AG04449 (cell line): ENCODE results near the gene BBS9.

Experiments
- CTCF ChIA-PET: fragments of 350-600 bp; formaldehyde crosslinking; extraction: SDS; loops from one replicate; lab custom pipeline; 2021; ENCODE audit warnings: antibody characterized with exemption; lab: Yijun Ruan, JAX
- POLR2A ChIA-PET: fragments of 400-600, 350-600 bp; formaldehyde crosslinking; extraction: SDS; loops from one replicate; lab custom pipeline; 2020; ENCODE audit warnings: antibody characterized with exemption, inconsistent platforms; lab: Yijun Ruan, JAX
- DNase-seq: peaks from one replicate; pipeline ENCODE4 v3.0.0-alpha.2; 2010; ENCODE audit warnings: low read depth, low spot score
- H3K4me3 ChIP-seq: 2 replicates; pipeline ENCODE4 v1.5.1; 2011; ENCODE audit warnings: low read depth, mild to moderate bottlenecking, control low read depth, low read length
- TF ChIP-seq, protein P1 (sequence below): IDR thresholded peaks from one replicate; pipeline ENCODE4 v1.5.1; 2011; ENCODE audit warnings: mild to moderate bottlenecking, moderate library complexity, low read length, control low read depth, inconsistent platforms; ENCODE audit not compliant: insufficient read depth; ENCODE audit errors: missing control alignments

The BBS9 gene

DNA sequence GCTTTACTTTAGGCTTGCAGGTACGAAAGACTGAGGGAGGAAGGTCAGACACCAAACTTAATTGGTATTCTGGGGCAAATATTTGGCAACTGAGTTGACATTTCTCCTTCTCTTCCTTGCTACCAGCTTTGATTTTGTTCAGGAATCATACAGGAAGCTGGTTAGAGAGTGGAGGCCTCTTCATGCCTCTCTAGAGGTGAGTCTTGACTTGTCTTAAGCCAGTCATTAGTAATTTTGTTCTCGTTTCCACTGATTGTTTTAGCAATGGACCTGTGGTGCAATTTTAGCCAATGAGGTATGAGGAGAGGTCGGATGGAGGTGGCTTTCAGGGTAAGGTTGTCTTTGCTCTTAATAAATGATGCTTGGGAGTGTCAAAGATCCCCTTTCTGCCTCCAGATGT is 17.8 kb upstream of the BBS9 start:
- POLR2A ChIA-PET = no interaction called here
- CTCF ChIA-PET = interaction anchor here (1.0 to 6.5 kb wide), 5 partner anchors 13 to 311 kb away, joined by 3 to 86 read pairs (median 29); partner anchors contain the start of gene NT5C3A
- no peak for DNase-seq
- TF ChIP-seq, protein P1, sequence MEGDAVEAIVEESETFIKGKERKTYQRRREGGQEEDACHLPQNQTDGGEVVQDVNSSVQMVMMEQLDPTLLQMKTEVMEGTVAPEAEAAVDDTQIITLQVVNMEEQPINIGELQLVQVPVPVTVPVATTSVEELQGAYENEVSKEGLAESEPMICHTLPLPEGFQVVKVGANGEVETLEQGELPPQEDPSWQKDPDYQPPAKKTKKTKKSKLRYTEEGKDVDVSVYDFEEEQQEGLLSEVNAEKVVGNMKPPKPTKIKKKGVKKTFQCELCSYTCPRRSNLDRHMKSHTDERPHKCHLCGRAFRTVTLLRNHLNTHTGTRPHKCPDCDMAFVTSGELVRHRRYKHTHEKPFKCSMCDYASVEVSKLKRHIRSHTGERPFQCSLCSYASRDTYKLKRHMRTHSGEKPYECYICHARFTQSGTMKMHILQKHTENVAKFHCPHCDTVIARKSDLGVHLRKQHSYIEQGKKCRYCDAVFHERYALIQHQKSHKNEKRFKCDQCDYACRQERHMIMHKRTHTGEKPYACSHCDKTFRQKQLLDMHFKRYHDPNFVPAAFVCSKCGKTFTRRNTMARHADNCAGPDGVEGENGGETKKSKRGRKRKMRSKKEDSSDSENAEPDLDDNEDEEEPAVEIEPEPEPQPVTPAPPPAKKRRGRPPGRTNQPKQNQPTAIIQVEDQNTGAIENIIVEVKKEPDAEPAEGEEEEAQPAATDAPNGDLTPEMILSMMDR = no peak
- H3K4me3 ChIP-seq = no peak overlapping the region

DNA sequence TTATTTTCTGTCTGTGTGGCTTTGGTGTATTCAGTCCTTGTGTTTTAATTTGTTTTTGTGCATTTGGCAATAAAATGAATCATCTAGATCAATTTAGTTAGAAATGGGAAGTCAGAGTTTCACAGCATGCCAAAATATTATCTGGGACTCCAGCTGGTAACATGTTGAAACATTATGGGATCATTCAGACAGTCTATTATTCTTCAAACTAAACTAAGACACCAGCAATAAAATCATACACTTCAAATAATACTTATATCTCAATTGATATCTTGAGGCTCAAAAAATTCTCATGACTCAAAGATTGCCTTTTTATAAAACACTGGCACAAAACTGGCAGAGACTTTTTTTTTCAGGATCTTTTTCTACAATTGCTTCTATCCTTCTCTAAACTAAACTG is 14.4 kb upstream of the BBS9 start:
- DNase-seq = no peak
- ChIA-PET CTCF (no interaction called here), POLR2A (no interaction called here)
- TF ChIP-seq, protein P1 = no peak
- no peak overlapping the region for H3K4me3 ChIP-seq

DNA sequence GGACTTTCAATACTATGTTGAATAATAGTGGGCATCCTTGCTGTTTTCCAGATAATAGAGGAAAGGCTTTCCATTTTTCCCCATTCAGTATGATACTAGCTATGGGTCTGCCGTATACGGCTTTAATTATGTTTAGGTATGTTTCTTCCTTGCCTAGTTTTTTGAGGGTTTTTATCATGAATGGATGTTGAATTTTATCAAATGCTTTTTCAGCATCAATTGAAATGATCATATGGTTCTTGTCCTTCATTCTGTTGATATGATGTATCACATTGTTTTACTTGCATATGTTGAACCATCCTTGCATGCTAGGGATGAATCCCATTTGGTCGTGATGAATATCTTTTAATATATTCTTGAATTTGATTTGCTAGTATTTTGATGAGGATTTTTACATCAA is 11.0 kb upstream of the BBS9 start:
- TF ChIP-seq, protein P1 = no peak
- CTCF ChIA-PET = no interaction called here
- POLR2A ChIA-PET = no interaction called here
- H3K4me3 ChIP-seq = no peak overlapping the region
- DNase-seq = no peak

DNA sequence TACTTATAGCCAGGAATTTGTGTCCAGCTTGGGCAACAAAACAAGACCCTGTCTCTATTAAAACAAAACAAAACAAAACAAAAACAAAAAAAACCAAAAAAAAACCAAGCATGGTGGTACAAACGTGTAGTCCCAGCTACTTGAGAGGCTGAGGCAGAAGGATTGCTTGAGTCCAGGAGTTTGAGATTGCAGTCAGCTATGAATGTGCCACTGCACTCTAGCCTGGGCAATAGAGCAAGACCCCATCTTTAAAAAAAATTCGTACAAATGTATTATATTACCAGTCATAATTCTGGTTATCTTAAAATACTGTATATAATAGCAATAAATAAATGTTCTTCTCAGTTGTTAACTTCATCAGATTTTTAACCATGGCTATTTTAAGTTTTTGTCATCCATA is 2.3 kb upstream of the BBS9 start:
- TF ChIP-seq, protein P1 = no peak
- no peak for DNase-seq
- ChIA-PET POLR2A (no interaction called here), CTCF (interaction anchor here (1.7 kb wide), 1 partner anchor 17 kb away, joined by 4 read pairs; no protein-coding TSS in a partner anchor)
- no peak overlapping the region for H3K4me3 ChIP-seq

DNA sequence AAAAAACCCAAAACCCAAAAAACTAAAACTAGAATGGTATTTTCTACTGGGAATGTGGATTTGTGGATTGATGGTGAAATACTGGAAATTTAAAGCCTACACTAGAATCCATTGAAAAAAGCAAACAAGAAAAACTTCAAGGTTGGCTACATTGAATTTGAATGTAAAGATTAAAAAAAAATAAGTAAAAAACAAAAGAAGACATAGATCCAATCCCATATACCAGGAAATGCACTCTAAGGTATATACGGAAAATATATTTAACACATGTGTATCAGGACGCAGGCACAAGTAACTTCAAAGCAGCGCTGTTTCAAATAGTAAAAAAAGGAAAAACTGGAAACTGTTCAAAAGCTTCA is 754 bp upstream of the BBS9 start:
- POLR2A ChIA-PET = interaction anchor here (0.7 kb wide), 1 partner anchor 778 kb away, joined by 3 read pairs; no protein-coding TSS in a partner anchor
- TF ChIP-seq, protein P1 = no peak
- peak overlapping the region; percentile 87 for H3K4me3 ChIP-seq
- no peak for DNase-seq
- CTCF ChIA-PET = interaction anchor here (1.7 kb wide), 1 partner anchor 18 kb away, joined by 4 read pairs; no protein-coding TSS in a partner anchor

DNA sequence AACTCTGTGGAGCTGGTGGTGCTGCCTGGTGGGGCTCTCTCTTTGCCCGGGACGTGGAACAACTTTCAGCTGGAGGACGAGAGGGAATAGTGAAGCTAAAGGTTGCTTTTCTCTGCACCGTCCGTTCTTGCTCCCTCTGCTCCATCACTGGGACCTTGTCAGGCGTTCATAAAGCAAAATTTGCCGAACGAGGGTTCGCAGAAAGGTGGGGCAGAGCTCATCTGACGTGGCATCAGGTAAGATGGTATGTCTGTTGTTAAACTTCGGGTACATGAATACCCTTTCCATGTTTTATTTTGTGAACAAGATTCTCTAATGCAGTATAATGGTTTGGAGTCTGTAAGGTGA is 416 bp downstream of the BBS9 start:
- CTCF ChIA-PET = no interaction called here
- TF ChIP-seq, protein P1 = no peak

More for the DNA sequence above, 416 bp downstream of the BBS9 start:
- no peak for DNase-seq
- POLR2A ChIA-PET = no interaction called here
- peak overlapping the region; percentile 87 for H3K4me3 ChIP-seq
